IPS-11a (cell line): ENCODE measurements around the gene POLR2A.

Experiments used
- H3K4me3 ChIP-seq: one replicate; pipeline ENCODE4 v1.5.1; 2013; ENCODE audit warnings: low read depth, low read length, control low read depth

Gene POLR2A

DNA sequence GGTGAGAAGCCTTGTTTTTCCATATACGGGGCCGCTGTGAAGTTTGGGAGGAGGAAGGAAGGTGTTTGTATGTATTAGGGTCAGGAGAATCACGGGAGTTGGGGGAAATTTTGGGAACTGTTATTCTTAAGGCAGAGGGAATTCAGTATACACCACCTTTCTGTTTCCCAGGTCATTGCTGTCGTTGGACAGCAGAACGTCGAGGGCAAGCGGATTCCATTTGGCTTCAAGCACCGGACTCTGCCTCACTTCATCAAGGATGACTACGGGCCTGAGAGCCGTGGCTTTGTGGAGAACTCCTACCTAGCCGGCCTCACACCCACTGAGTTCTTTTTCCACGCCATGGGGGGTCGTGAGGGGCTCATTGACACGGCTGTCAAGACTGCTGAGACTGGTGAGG is 17.6 kb downstream of the POLR2A start:
- H3K4me3 ChIP-seq, result no peak overlapping the region

DNA sequence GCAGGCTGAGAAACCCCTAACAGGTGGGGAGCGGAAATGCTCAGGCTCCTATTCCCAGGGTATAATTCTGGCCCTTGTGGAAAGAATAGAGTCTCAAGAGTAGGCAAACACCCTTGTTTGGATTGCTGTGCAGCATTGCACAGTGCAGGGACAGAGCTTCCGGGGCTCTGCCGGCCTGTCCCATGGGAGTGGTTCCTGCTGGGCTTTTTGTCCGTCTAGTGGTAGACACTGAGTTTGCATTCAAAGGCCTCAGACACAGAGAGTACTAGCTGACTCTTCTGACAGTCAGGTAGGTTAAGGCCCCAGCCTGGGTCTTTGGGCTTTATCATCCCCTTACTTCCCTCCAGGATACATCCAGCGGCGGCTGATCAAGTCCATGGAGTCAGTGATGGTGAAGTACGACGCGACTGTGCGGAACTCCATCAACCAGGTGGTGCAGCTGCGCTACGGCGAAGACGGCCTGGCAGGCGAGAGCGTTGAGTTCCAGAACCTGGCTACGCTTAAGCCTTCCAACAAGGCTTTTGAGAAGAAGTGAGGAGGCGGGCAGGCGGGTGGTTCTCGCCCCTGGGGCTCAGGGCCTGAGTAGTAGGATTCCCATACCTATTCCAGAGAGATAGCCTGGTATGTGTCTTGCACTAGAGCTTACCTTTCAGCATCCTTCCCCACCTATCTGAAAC is 18.1 kb downstream of the POLR2A start:
- no peak overlapping the region for H3K4me3 ChIP-seq

DNA sequence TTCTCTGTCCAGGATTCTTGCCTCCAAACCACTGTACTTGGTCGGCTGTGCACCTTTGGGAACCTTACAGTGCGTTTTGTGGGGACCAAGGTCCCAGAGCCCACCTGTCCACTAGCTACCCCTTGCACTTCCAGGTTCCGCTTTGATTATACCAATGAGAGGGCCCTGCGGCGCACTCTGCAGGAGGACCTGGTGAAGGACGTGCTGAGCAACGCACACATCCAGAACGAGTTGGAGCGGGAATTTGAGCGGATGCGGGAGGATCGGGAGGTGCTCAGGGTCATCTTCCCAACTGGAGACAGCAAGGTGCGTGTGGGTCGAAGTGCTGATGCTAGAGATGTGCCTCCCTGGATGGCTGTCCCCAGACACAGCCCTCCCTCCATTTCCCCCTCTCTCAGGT is 18.8 kb downstream of the POLR2A start:
- H3K4me3 ChIP-seq, result no peak overlapping the region

DNA sequence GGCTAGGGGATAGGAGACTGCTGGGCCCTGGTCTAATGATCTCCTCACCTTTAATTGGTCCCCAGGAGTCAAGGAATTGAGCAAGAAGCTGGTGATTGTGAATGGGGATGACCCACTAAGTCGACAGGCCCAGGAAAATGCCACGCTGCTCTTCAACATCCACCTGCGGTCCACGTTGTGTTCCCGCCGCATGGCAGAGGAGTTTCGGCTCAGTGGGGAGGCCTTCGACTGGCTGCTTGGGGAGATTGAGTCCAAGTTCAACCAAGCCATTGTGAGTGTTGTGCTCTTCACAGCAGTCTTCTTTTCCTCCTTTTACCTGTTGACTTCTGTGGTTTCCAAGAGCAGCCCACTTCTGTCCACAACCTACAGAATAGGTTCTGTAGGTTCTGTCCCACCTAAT is 19.4 kb downstream of the POLR2A start:
- H3K4me3 ChIP-seq, result no peak overlapping the region

DNA sequence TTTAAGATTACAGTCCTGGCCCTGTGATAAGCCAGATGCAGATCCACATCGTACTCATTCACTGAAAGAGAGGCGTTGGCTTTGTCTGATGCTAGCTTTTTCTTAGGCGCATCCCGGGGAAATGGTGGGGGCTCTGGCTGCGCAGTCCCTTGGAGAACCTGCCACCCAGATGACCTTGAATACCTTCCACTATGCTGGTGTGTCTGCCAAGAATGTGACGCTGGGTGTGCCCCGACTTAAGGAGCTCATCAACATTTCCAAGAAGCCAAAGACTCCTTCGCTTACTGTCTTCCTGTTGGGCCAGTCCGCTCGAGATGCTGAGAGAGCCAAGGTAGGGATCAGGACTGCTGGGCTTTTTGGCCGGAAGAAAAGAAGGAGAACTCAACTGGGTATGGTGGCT is 24.0 kb downstream of the POLR2A start:
- no peak overlapping the region for H3K4me3 ChIP-seq

DNA sequence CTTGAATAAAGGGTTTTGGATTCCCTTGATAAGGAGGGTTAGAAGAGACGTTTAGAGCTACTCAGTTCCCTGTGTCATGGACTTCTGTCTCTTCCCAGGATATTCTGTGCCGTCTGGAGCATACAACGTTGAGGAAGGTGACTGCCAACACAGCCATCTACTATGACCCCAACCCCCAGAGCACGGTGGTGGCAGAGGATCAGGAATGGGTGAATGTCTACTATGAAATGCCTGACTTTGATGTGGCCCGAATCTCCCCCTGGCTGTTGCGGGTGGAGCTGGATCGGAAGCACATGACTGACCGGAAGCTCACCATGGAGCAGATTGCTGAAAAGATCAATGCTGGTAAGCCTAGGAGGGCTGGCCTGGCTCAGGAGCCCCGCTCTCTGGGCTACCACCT is 24.7 kb downstream of the POLR2A start:
- no peak overlapping the region for H3K4me3 ChIP-seq

DNA sequence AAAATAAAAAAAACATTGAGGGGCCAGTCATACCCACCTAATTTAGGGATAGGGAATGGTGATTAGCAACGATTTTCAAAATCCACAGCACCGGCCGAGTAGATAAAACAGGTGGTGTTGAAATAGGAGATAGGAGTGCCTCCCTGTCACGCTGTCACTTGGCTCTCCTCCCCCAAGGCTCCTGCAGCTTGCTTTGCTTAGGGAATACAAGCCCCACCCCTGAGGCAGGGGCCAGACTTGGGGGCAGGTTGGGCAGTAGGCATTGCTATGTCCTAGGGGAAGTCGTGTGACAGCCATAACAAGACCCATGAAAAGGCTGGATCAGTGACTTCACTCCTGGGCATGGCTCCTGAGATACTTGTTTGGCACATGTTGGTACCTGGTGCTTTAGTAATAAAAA is 25.8 kb downstream of the POLR2A start:
- H3K4me3 ChIP-seq, result no peak overlapping the region

DNA sequence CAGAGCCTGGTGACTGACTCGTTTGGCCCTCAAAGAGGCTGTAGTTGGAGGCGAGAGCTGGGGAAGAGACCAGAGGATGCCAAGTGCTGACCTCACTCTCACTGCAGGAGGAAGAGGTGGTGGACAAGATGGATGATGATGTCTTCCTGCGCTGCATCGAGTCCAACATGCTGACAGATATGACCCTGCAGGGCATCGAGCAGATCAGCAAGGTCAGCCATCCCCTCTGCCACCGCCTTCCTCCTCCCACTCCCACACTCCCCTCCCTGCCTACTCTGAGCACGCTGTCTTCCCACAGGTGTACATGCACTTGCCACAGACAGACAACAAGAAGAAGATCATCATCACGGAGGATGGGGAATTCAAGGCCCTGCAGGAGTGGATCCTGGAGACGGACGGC is 26.9 kb downstream of the POLR2A start:
- no peak overlapping the region for H3K4me3 ChIP-seq

DNA sequence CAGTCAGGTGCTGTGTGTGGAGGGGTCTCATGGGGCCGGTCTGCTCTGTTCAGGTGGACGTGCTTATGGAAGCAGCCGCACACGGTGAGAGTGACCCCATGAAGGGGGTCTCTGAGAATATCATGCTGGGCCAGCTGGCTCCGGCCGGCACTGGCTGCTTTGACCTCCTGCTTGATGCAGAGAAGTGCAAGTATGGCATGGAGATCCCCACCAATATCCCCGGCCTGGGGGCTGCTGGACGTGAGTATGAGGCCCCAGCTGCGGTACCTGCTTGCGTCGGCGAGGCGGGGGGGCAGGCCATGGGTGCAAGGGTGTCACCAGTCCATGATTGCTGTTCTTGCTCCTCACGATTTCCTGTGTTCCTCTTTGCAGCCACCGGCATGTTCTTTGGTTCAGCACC is 27.9 kb downstream of the POLR2A start:
- H3K4me3 ChIP-seq, result no peak overlapping the region

DNA sequence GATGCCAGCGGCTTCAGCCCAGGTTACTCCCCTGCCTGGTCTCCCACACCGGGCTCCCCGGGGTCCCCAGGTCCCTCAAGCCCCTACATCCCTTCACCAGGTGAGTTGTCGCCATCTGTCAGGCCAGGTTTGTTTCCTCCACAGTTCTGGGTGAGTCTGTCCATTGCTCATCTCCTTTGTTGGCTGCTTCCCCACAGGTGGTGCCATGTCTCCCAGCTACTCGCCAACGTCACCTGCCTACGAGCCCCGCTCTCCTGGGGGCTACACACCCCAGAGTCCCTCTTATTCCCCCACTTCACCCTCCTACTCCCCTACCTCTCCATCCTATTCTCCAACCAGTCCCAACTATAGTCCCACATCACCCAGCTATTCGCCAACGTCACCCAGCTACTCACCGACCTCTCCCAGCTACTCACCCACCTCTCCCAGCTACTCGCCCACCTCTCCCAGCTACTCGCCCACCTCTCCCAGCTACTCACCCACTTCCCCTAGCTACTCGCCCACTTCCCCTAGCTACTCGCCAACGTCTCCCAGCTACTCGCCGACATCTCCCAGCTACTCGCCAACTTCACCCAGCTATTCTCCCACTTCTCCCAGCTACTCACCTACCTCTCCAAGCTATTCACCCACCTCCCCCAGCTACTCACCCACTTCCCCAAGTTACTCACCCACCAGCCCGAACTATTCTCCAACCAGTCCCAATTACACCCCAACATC is 28.8 kb downstream of the POLR2A start:
- no peak overlapping the region for H3K4me3 ChIP-seq

DNA sequence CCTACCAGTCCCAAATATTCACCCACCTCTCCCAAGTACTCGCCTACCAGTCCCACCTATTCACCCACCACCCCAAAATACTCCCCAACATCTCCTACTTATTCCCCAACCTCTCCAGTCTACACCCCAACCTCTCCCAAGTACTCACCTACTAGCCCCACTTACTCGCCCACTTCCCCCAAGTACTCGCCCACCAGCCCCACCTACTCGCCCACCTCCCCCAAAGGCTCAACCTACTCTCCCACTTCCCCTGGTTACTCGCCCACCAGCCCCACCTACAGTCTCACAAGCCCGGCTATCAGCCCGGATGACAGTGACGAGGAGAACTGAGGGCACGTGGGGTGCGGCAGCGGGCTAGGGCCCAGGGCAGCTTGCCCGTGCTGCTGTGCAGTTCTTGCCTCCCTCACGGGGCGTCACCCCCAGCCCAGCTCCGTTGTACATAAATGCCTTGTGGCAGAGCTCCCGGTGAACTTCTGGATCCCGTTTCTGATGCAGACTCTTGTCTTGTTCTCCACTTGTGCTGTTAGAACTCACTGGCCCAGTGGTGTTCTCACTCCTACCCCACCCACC is 29.8 kb downstream of the POLR2A start:
- H3K4me3 ChIP-seq, result no peak overlapping the region

DNA sequence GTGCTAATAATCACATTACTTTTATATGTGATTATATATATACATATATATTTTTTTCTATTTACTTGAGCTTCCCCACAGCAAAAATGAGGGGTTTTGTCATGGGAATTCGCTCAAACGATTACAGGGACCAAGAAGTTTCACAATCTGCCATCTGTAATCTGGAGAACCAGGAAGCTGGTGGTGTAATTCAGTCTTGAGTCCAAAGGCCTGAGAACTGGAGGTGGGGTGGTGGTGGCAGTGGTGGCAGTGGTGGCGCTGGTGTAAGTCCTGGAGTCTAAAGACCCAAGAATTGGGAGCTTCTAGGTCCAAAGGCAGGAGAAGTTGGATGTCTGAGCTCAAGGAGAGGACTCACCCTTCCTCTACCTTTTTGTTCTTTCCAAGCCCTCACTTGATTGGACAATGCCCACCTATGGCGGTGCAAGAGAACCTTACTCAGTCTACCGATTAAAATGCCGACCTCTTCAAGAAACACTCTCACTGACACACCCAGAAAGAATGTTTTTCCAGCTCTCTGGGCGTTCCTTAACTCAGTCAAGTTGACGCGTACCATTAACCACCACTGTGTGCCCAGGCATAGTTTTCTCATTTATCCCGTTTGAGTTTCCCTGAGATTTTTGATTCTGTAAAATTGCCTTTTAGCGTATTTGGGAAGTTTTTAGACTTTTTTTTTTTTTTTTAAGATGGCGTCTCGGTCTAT is 31.9 kb downstream of the POLR2A start:
- H3K4me3 ChIP-seq, result no peak overlapping the region

DNA sequence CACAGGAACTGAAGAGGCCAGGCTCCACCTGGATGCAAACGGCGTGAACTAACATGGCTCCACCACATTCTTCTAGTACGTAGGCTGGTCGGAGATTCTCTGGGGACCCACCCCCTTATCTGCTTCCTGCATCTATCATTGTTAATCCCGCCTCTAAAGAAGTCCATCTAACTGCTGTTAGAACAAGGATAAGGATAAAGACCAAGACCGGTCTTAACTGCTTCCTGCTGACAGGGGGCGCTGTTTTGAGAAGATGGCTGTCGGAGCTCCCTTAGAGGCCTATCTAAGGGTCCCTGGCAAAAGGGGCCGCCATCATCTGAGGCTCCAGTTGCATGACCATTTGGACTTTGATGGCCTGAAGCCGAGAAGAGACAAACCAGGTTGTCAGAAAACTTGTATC is 38.9 kb downstream of the POLR2A start:
- no peak overlapping the region for H3K4me3 ChIP-seq

DNA sequence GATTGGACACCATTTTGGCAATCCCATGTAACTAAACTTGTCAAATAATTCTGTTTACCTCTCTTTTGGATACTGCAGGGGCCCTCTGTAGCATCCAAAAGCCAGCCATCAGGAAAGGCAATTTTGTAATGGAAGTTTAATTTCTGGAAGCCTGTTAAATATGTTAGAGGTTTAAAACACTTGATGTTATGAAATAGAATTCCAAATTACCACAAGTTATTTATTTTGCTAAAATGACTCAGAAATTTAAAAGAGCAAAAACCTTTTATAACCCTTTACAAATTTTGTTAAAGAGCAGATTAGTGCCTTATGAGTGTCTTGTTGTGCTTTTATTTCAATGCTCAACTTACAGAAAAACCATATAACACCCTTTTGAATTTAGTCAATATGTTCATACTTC is 44.7 kb downstream of the POLR2A start:
- no peak overlapping the region for H3K4me3 ChIP-seq

DNA sequence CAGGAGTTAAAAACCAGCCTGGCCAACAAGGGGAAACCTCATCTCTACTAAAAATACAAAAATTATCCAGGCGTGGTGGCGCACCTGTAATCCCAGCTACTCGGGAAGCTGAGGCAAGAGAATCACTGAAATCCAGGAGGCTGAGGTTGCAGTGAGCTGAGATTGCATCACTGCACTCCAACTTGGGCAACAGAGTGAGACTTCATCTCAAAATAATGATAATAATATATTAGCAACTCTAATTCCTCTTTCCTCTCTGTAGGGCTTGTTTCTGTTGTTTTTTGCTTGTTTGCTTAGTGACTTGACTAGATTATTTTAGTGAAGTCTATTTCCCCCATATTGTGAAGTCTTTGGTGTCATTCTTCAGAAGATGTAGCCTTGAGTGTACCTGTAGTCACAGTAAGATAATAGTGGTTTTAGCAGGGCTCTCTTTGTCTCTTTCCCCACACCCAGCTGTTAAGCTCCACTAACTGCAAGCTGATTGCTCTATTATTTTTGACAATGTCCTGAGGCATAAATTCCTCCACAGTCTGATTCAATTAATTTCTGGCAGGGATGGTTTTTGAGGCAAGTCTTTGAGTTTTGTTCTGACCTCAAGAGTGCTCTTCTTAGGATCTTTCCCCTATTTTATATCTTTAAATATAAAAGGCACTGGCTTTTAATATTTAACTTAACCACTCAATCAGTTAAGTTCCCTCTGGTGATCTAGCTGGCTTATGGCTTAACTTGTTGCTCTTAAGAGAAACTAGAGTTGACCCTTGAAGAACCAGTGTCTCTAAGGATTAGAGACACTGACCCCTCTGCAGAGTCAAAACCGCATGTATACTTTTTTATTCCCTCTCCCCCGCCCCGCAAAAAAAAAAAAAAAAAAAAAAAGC is 46.1 kb downstream of the POLR2A start:
- H3K4me3 ChIP-seq, result no peak overlapping the region

DNA sequence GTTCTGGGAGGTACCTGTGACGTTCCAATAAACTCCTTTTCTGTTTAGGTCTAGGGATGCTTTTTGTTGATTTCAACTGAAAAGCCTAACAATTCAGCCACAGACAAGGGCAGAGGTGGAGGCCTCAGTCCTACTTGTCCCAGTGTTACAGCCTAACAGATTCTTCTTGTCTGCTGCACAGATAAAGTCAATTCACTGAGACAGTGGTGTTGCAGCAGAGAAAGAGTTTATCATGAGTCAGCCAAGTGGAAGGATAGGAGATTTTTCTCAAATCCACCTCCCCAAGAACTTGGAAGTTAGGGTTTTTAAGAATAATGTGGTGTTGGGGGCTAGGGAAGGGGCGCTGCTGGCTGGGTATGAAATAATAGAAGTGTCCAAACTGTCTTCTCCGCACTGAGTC is 53.9 kb downstream of the POLR2A start:
- no peak overlapping the region for H3K4me3 ChIP-seq

DNA sequence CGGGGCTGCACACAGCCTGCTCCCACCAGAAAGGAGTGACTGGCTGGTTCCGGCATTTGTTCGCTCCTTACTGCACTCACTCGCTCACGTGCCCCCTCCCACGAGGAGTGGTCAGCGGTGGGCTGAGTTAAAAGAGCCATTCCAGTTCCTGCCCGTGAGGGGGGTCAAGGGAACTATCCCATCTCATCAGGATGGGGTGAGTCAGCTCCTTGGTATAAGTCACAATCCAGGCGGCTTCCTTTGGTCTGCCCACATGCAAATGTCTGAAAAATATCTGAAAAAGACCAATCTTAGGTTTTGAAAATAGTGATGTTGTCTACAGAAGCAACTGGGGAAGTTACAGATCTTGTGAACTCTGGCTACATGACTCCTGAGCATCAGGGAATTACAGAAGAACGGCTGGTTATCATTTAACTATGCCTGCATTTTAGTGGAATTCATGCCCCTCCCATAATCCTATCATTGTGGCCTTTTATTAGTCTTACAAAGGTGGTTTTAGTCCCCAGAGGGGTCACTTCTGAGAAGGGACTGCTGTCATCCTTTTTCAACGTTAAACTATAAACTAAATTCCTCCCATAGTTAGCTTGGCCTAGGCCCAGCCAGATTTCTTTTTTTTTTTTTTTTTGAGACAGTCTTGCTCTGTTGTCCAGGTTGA is 54.9 kb downstream of the POLR2A start:
- H3K4me3 ChIP-seq, result no peak overlapping the region

DNA sequence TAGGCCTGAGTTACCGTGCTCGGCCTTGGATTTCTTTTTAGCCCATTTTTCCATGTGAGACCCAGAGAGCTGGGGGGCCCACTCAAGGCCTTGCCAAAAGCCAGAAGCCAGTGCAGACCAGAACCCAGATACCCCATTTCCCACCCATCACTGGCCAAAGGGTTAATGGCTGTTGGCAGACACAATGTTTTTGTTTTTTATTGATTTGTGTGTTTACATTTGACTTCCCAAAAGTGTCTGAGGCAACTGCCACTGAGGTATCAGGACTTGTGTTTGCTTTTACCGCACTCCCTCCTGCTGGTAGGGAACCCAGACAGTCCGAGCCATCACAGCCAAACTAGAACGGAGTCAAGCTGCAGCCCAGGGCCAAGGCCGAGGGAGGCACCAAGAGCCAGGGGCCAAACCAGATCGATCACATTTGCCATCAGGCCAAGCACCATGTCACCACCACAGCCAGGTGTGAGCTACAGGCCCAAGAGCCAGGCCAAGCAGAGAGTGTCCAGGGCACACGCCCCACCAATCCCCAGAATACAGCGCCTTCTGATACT is 57.0 kb downstream of the POLR2A start:
- H3K4me3 ChIP-seq, result no peak overlapping the region

DNA sequence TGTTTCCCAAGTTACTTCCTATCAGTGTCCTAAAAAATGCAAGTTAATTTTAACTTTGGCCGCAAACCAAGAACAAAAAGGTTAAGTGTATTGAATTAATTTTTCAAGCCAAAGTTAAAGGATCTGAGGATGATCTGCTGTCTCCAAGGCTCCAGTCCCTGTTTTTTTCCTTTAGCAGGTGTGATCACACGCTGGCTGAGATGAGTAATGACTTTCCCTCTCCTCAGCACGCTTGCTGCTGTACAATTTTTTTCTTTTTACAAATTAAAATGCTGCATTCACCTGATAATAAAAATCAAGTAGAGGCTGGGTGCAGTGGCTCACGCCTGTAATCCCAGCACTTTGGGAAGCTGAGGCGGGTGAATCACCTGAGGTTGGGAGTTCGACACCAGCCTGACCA is 60.7 kb downstream of the POLR2A start:
- no peak overlapping the region for H3K4me3 ChIP-seq
